HepG2 (cell line): ENCODE data around the gene CES2. TPM values are rescaled to one million over a fixed set of nuclear protein-coding genes. Genes with fewer than 3 reads are reported as not detected.

ENCODE experiments used
- BCL6 ChIP-seq: IDR thresholded peaks from 2 replicates; pipeline ENCODE4 v1.6.1; 2016; ENCODE audit warnings: missing genetic modification reagents, missing compliant biosample characterization
- DBP ChIP-seq: sonication (generic); formaldehyde crosslinking; IDR thresholded peaks from 2 replicates; pipeline ENCODE4 v1.4.0; 2020; ENCODE audit warnings: missing genetic modification reagents; ENCODE audit errors: not compliant biosample characterization
- EEA1 ChIP-seq: sonication (generic); formaldehyde crosslinking; IDR thresholded peaks from 2 replicates; pipeline ENCODE4 v1.5.1; 2020; ENCODE audit warnings: mild to moderate bottlenecking, missing genetic modification reagents, borderline replicate concordance
- ERF ChIP-seq: IDR thresholded peaks from 2 replicates; pipeline ENCODE4 v1.6.1; 2018; ENCODE audit warnings: missing biosample characterization, missing genetic modification reagents
- FOXA3 ChIP-seq: IDR thresholded peaks from 2 replicates; pipeline ENCODE4 v1.6.1; 2016; ENCODE audit warnings: missing genetic modification reagents, missing compliant biosample characterization
- FOXO1 ChIP-seq: sonication (generic); formaldehyde crosslinking; IDR thresholded peaks from 2 replicates; pipeline ENCODE4 v1.4.0; 2020; ENCODE audit warnings: missing genetic modification reagents
- HOXA3 ChIP-seq: sonication (generic); formaldehyde crosslinking; IDR thresholded peaks from 2 replicates; pipeline ENCODE4 v1.5.0; 2020; ENCODE audit warnings: missing genetic modification reagents
- MBNL3 ChIP-seq: fragments of 250-450 bp; sonication (Bioruptor Pico); conservative IDR thresholded peaks from 2 replicates; pipeline ENCODE4 v1.8.0; 2022; ENCODE audit warnings: mild to moderate bottlenecking, inconsistent platforms
- NR3C1 ChIP-seq: sonication (generic); formaldehyde crosslinking; IDR thresholded peaks from 2 replicates; pipeline ENCODE4 v1.4.0; 2020; ENCODE audit warnings: missing genetic modification reagents
- PTBP1 ChIP-seq: fragments of 200-400 bp; formaldehyde crosslinking; IDR thresholded peaks from 2 replicates; pipeline ENCODE4 v1.6.1; 2018; ENCODE audit warnings: low read length, low read depth; ENCODE audit not compliant: poor library complexity, severe bottlenecking
- REL ChIP-seq: sonication (generic); formaldehyde crosslinking; conservative IDR thresholded peaks from 2 replicates; pipeline ENCODE4 v1.8.0; 2022; ENCODE audit warnings: mild to moderate bottlenecking, missing genetic modification reagents, moderate library complexity
- SMARCE1 ChIP-seq: fragments of 450-650 bp; IDR thresholded peaks from 2 replicates; pipeline ENCODE4 v1.6.1; 2017; ENCODE audit warnings: borderline replicate concordance
- TOE1 ChIP-seq: sonication (generic); formaldehyde crosslinking; IDR thresholded peaks from 2 replicates; pipeline ENCODE4 v1.4.0; 2020; ENCODE audit warnings: mild to moderate bottlenecking, missing genetic modification reagents
- ZBTB26 ChIP-seq: IDR thresholded peaks from 2 replicates; pipeline ENCODE4 v1.6.1; 2016; ENCODE audit warnings: missing compliant biosample characterization, missing genetic modification reagents, borderline replicate concordance
- ZFP91 ChIP-seq: sonication (generic); formaldehyde crosslinking; IDR thresholded peaks from 2 replicates; pipeline ENCODE4 v1.9.0; 2022; ENCODE audit warnings: missing genetic modification reagents, mild to moderate bottlenecking, borderline replicate concordance
- ZFX ChIP-seq: sonication (generic); formaldehyde crosslinking; IDR thresholded peaks from 2 replicates; pipeline ENCODE4 v1.4.0; 2020; ENCODE audit warnings: mild to moderate bottlenecking, low read depth, missing genetic modification reagents, moderate library complexity
- ZNF317 ChIP-seq: sonication (generic); formaldehyde crosslinking; IDR thresholded peaks from 2 replicates; pipeline ENCODE4 v1.5.0; 2020; ENCODE audit warnings: mild to moderate bottlenecking, missing genetic modification reagents
- ZNF674 ChIP-seq: sonication (generic); formaldehyde crosslinking; IDR thresholded peaks from 2 replicates; pipeline ENCODE4 v1.5.0; 2020; ENCODE audit warnings: low read depth, mild to moderate bottlenecking, missing genetic modification reagents
- ZSCAN9 ChIP-seq: IDR thresholded peaks from 2 replicates; pipeline ENCODE4 v1.6.1; 2016; ENCODE audit warnings: borderline replicate concordance
- polyA plus RNA-seq, 8 experiments: library from polyadenylated mRNA; depleted of rRNA in 3 of 8; stranded (reverse) in 7 of 8; unstranded in 1 of 8; fragments of >200 nt; fragmentation: Illumina TruSeq in 4 of 8; extraction: Trizol in 4 of 8; gene quantifications; 2 replicates each; pipeline versions ENCODE4 v1.2.1 to v1.2.3, GENCODE V29; 2011 to 2016; ENCODE audit warnings: low read depth in 4 of 8, missing spikeins in 1 of 8, mixed read lengths in 1 of 8; ENCODE audit not compliant: insufficient read depth in 1 of 8
- total RNA-seq, 5 experiments: library from RNA; depleted of rRNA; stranded (reverse); fragments of >200 nt; fragmentation: Illumina TruSeq; extraction: Trizol; gene quantifications; 2 replicates each; pipeline ENCODE4 v1.2.3, GENCODE V29; 2016; ENCODE audit warnings: low read depth in 1 of 5
- TF ChIP-seq, protein P1 (sequence below): sonication (generic); formaldehyde crosslinking; IDR thresholded peaks from 2 replicates; pipeline ENCODE4 v1.8.1; 2023; ENCODE audit warnings: mild to moderate bottlenecking, inconsistent platforms, moderate library complexity, missing genetic modification reagents, borderline replicate concordance
- TF ChIP-seq, protein P2 (sequence below): sonication (generic); formaldehyde crosslinking; IDR thresholded peaks from 2 replicates; pipeline ENCODE4 v1.5.0; 2020; ENCODE audit warnings: mild to moderate bottlenecking, missing genetic modification reagents

CES2 gene
- total and polyA plus RNA-seq, 2 of the 13 experiments (the other 11 are each of a cell fraction or from before 2014, with no cell fraction given): 50.6 to 63.8 TPM

- TF ChIP-seq ZBTB26 (CRISPR knock-in tag): no peak
- no peak for TF ChIP-seq TOE1 (CRISPR knock-in tag)
- TF ChIP-seq ZNF317 (CRISPR knock-in tag): no peak
- no peak; the same call in 1 of the 2 replicates for TF ChIP-seq BCL6 (CRISPR knock-in tag)
- 0 out of 2 replicates have a peak, but pooled peaks have one; percentile 43 for TF ChIP-seq FOXO1 (CRISPR knock-in tag)
- TF ChIP-seq REL (CRISPR knock-in tag): no peak
- TF ChIP-seq MBNL3 (CRISPR knock-in tag): no peak
- no peak for TF ChIP-seq ZSCAN9 (CRISPR knock-in tag)
- no peak for TF ChIP-seq ZNF674 (CRISPR knock-in tag)
- no peak for TF ChIP-seq SMARCE1
- TF ChIP-seq, protein P1, sequence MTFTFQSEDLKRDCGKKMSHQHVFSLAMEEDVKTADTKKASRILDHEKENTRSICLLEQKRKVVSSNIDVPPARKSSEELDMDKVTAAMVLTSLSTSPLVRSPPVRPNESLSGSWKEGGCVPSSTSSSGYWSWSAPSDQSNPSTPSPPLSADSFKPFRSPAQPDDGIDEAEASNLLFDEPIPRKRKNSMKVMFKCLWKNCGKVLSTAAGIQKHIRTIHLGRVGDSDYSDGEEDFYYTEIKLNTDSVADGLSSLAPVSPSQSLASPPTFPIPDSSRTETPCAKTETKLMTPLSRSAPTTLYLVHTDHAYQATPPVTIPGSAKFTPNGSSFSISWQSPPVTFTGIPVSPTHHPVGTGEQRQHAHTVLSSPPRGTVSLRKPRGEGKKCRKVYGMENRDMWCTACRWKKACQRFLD (CRISPR knock-in tag): no peak
- no peak for TF ChIP-seq ERF
- no peak for TF ChIP-seq ZFX (CRISPR knock-in tag)
- TF ChIP-seq, protein P2, sequence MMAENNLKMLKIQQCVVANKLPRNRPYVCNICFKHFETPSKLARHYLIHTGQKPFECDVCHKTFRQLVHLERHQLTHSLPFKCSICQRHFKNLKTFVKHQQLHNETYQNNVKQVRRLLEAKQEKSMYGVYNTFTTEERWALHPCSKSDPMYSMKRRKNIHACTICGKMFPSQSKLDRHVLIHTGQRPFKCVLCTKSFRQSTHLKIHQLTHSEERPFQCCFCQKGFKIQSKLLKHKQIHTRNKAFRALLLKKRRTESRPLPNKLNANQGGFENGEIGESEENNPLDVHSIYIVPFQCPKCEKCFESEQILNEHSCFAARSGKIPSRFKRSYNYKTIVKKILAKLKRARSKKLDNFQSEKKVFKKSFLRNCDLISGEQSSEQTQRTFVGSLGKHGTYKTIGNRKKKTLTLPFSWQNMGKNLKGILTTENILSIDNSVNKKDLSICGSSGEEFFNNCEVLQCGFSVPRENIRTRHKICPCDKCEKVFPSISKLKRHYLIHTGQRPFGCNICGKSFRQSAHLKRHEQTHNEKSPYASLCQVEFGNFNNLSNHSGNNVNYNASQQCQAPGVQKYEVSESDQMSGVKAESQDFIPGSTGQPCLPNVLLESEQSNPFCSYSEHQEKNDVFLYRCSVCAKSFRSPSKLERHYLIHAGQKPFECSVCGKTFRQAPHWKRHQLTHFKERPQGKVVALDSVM (CRISPR knock-in tag): peak; percentile 98
- TF ChIP-seq DBP (CRISPR knock-in tag): no peak
- TF ChIP-seq EEA1: no peak
- no peak for TF ChIP-seq NR3C1 (CRISPR knock-in tag)
- 0 out of 2 replicates have a peak, but pooled peaks have one; percentile 37 for TF ChIP-seq ZFP91 (CRISPR knock-in tag)
- TF ChIP-seq FOXA3 (CRISPR knock-in tag): peak; percentile 72; the same call in 1 of the 2 replicates
- TF ChIP-seq HOXA3 (CRISPR knock-in tag): no peak
- TF ChIP-seq PTBP1: no peak
Observed at GRCh38 chr16:66936889-66937554, 1.7 kb downstream of the CES2 start (continued).
